ENCODE measurements around the gene RSRC1. TPM values are rescaled to one million over a fixed set of nuclear protein-coding genes. Genes with fewer than 3 reads are reported as not detected.
A peak's percentile ranks its signal among the peaks of the same experiment; 100 is the strongest.

RSRC1 gene
- polyA plus RNA-seq, 4 donors, result 9.4 to 24.4 (median 11.6) TPM

- WGBS, 3 donors, result 79 to 92% (median 86%) methylated on average over 3 of the region's 3 CpGs
- FAIRE-seq, result no peak
- Histone ChIP-seq H3K27ac (ENCODE audit: low read depth in 1 of 3, low read length in 2 of 3) (no peak overlapping the region), H3K27me3 (ENCODE audit: control insufficient read depth in 3 of 3, insufficient read depth in 3 of 3, low read length in 3 of 3) (no peaks in the 10 kb centered on the region), H3K4me3 (ENCODE audit: low read depth in 1 of 3, low read length in 3 of 3) (no peak overlapping the region), H3K4me1 (ENCODE audit: control insufficient read depth in 3 of 3, insufficient read depth in 2 of 3, low read depth in 1 of 3, low read length in 2 of 3) (no peaks in the 10 kb centered on the region), H3K9me3 (ENCODE audit: control insufficient read depth in 2 of 2, insufficient read depth in 1 of 2, low read depth in 1 of 2, low read length in 1 of 2) (peaks cover 0 to 9% of the 10 kb centered on the region in 2 donors), H3K36me3 (ENCODE audit: control insufficient read depth in 3 of 3, insufficient read depth in 2 of 3, low read depth in 1 of 3, low read length in 3 of 3) (no peaks in the 10 kb centered on the region)
- DNase-seq, result no peak
These were observed 137.4 kb downstream of the RSRC1 start for GRCh38 chr3:158247288-158247687.

- DNase-seq (no peak), FAIRE-seq (no peak)
- H3K4me1 ChIP-seq (ENCODE audit: control insufficient read depth in 3 of 3, insufficient read depth in 2 of 3, low read depth in 1 of 3, low read length in 2 of 3), result no peaks in the 10 kb centered on the region
- H3K27ac ChIP-seq (ENCODE audit: low read depth in 1 of 3, low read length in 2 of 3), result no peak overlapping the region
- H3K27me3 ChIP-seq (ENCODE audit: control insufficient read depth in 3 of 3, insufficient read depth in 3 of 3, low read length in 3 of 3), result no peaks in the 10 kb centered on the region
- peaks cover 0 to 9% of the 10 kb centered on the region in 2 donors for H3K9me3 ChIP-seq (ENCODE audit: control insufficient read depth in 2 of 2, insufficient read depth in 1 of 2, low read depth in 1 of 2, low read length in 1 of 2)
- no peak overlapping the region for H3K4me3 ChIP-seq (ENCODE audit: low read depth in 1 of 3, low read length in 3 of 3)
- H3K36me3 ChIP-seq (ENCODE audit: control insufficient read depth in 3 of 3, insufficient read depth in 2 of 3, low read depth in 1 of 3, low read length in 3 of 3), result no peaks in the 10 kb centered on the region
These were observed 138.4 kb downstream of the RSRC1 start for GRCh38 chr3:158248261-158248660.

- FAIRE-seq (no peak), DNase-seq (no peak)
- Histone ChIP-seq H3K27me3 (ENCODE audit: control insufficient read depth in 3 of 3, insufficient read depth in 3 of 3, low read length in 3 of 3) (no peaks in the 10 kb centered on the region), H3K27ac (ENCODE audit: low read depth in 1 of 3, low read length in 2 of 3) (no peak overlapping the region), H3K4me3 (ENCODE audit: low read depth in 1 of 3, low read length in 3 of 3) (no peak overlapping the region), H3K4me1 (ENCODE audit: control insufficient read depth in 3 of 3, insufficient read depth in 2 of 3, low read depth in 1 of 3, low read length in 2 of 3) (no peaks in the 10 kb centered on the region), H3K36me3 (ENCODE audit: control insufficient read depth in 3 of 3, insufficient read depth in 2 of 3, low read depth in 1 of 3, low read length in 3 of 3) (no peaks in the 10 kb centered on the region), H3K9me3 (ENCODE audit: control insufficient read depth in 2 of 2, insufficient read depth in 1 of 2, low read depth in 1 of 2, low read length in 1 of 2) (peaks cover 0 to 7% of the 10 kb centered on the region in 2 donors)
- WGBS, 3 donors, result 80 to 90% (median 90%) methylated on average over 2 of the region's 2 CpGs
These were observed 139.3 kb downstream of the RSRC1 start for GRCh38 chr3:158249183-158249582.

GRCh38 chr3:158258619-158259018, 148.7 kb downstream of the RSRC1 start:
- Histone ChIP-seq H3K27ac (ENCODE audit: low read depth in 1 of 3, low read length in 2 of 3) (no peak overlapping the region), H3K4me1 (ENCODE audit: control insufficient read depth in 3 of 3, insufficient read depth in 2 of 3, low read depth in 1 of 3, low read length in 2 of 3) (no peaks in the 10 kb centered on the region), H3K9me3 (ENCODE audit: control insufficient read depth in 2 of 2, insufficient read depth in 1 of 2, low read depth in 1 of 2, low read length in 1 of 2) (peaks cover 0 to 12% of the 10 kb centered on the region in 2 donors), H3K4me3 (ENCODE audit: low read depth in 1 of 3, low read length in 3 of 3) (no peak overlapping the region), H3K27me3 (ENCODE audit: control insufficient read depth in 3 of 3, insufficient read depth in 3 of 3, low read length in 3 of 3) (no peaks in the 10 kb centered on the region), H3K36me3 (ENCODE audit: control insufficient read depth in 3 of 3, insufficient read depth in 2 of 3, low read depth in 1 of 3, low read length in 3 of 3) (peaks cover 0 to 9% (median 0%) of the 10 kb centered on the region in 3 donors)
- FAIRE-seq (no peak), DNase-seq (no peak)
- 78 to 92% (median 81%) methylated on average over 3 of the region's 3 CpGs for WGBS, 3 donors

- no peak for FAIRE-seq
- peaks cover 0 to 14% of the 10 kb centered on the region in 2 donors for H3K9me3 ChIP-seq (ENCODE audit: control insufficient read depth in 2 of 2, insufficient read depth in 1 of 2, low read depth in 1 of 2, low read length in 1 of 2)
- WGBS, 3 donors, result 95 to 99% (median 97%) methylated on average over 4 of the region's 4 CpGs
- DNase-seq, result no peak
- no peak overlapping the region for H3K4me3 ChIP-seq (ENCODE audit: low read depth in 1 of 3, low read length in 3 of 3)
- peaks cover 0 to 9% (median 0%) of the 10 kb centered on the region in 3 donors for H3K36me3 ChIP-seq (ENCODE audit: control insufficient read depth in 3 of 3, insufficient read depth in 2 of 3, low read depth in 1 of 3, low read length in 3 of 3)
- no peak overlapping the region for H3K27ac ChIP-seq (ENCODE audit: low read depth in 1 of 3, low read length in 2 of 3)
- H3K4me1 ChIP-seq (ENCODE audit: control insufficient read depth in 3 of 3, insufficient read depth in 2 of 3, low read depth in 1 of 3, low read length in 2 of 3), result no peaks in the 10 kb centered on the region
- no peaks in the 10 kb centered on the region for H3K27me3 ChIP-seq (ENCODE audit: control insufficient read depth in 3 of 3, insufficient read depth in 3 of 3, low read length in 3 of 3)
These were observed 150.5 kb downstream of the RSRC1 start for GRCh38 chr3:158260392-158260791.

- WGBS, 3 donors, result 86 to 99% (median 95%) methylated on average over 4 of the region's 4 CpGs
- Histone ChIP-seq H3K36me3 (ENCODE audit: control insufficient read depth in 3 of 3, insufficient read depth in 2 of 3, low read depth in 1 of 3, low read length in 3 of 3) (peaks cover 0 to 9% (median 0%) of the 10 kb centered on the region in 3 donors), H3K4me3 (ENCODE audit: low read depth in 1 of 3, low read length in 3 of 3) (no peak overlapping the region), H3K27me3 (ENCODE audit: control insufficient read depth in 3 of 3, insufficient read depth in 3 of 3, low read length in 3 of 3) (no peaks in the 10 kb centered on the region), H3K9me3 (ENCODE audit: control insufficient read depth in 2 of 2, insufficient read depth in 1 of 2, low read depth in 1 of 2, low read length in 1 of 2) (peaks cover 0 to 11% of the 10 kb centered on the region in 2 donors), H3K4me1 (ENCODE audit: control insufficient read depth in 3 of 3, insufficient read depth in 2 of 3, low read depth in 1 of 3, low read length in 2 of 3) (no peaks in the 10 kb centered on the region), H3K27ac (ENCODE audit: low read depth in 1 of 3, low read length in 2 of 3) (no peak overlapping the region)
- FAIRE-seq (no peak), DNase-seq (no peak)
These were observed 151.6 kb downstream of the RSRC1 start for GRCh38 chr3:158261371-158261991.

GRCh38 chr3:158264894-158265293, 155.0 kb downstream of the RSRC1 start:
- Histone ChIP-seq H3K4me3 (ENCODE audit: low read depth in 1 of 3, low read length in 3 of 3) (no peak overlapping the region), H3K27ac (ENCODE audit: low read depth in 1 of 3, low read length in 2 of 3) (no peak overlapping the region), H3K36me3 (ENCODE audit: control insufficient read depth in 3 of 3, insufficient read depth in 2 of 3, low read depth in 1 of 3, low read length in 3 of 3) (peaks cover 0 to 9% (median 0%) of the 10 kb centered on the region in 3 donors), H3K27me3 (ENCODE audit: control insufficient read depth in 3 of 3, insufficient read depth in 3 of 3, low read length in 3 of 3) (no peaks in the 10 kb centered on the region), H3K9me3 (ENCODE audit: control insufficient read depth in 2 of 2, insufficient read depth in 1 of 2, low read depth in 1 of 2, low read length in 1 of 2) (peaks cover 0 to 16% of the 10 kb centered on the region in 2 donors), H3K4me1 (ENCODE audit: control insufficient read depth in 3 of 3, insufficient read depth in 2 of 3, low read depth in 1 of 3, low read length in 2 of 3) (no peaks in the 10 kb centered on the region)
- no peak for FAIRE-seq
- DNase-seq, result no peak

- Histone ChIP-seq H3K9me3 (ENCODE audit: control insufficient read depth in 2 of 2, insufficient read depth in 1 of 2, low read depth in 1 of 2, low read length in 1 of 2) (peaks cover 0 to 10% of the 10 kb centered on the region in 2 donors), H3K27me3 (ENCODE audit: control insufficient read depth in 3 of 3, insufficient read depth in 3 of 3, low read length in 3 of 3) (no peaks in the 10 kb centered on the region), H3K36me3 (ENCODE audit: control insufficient read depth in 3 of 3, insufficient read depth in 2 of 3, low read depth in 1 of 3, low read length in 3 of 3) (peaks cover 0 to 4% (median 0%) of the 10 kb centered on the region in 3 donors), H3K4me3 (ENCODE audit: low read depth in 1 of 3, low read length in 3 of 3) (no peak overlapping the region), H3K27ac (ENCODE audit: low read depth in 1 of 3, low read length in 2 of 3) (no peak overlapping the region), H3K4me1 (ENCODE audit: control insufficient read depth in 3 of 3, insufficient read depth in 2 of 3, low read depth in 1 of 3, low read length in 2 of 3) (no peaks in the 10 kb centered on the region)
- WGBS, 3 donors, result 96 to 98% (median 97%) methylated on average over 1 of the region's 1 CpG
- FAIRE-seq, result no peak
- peak in 1 of 2 donors; percentile 6 for DNase-seq
These were observed 157.1 kb downstream of the RSRC1 start for GRCh38 chr3:158267015-158267414.

- Histone ChIP-seq H3K9me3 (ENCODE audit: control insufficient read depth in 2 of 2, insufficient read depth in 1 of 2, low read depth in 1 of 2, low read length in 1 of 2) (peaks cover 0 to 5% of the 10 kb centered on the region in 2 donors), H3K4me1 (ENCODE audit: control insufficient read depth in 3 of 3, insufficient read depth in 2 of 3, low read depth in 1 of 3, low read length in 2 of 3) (no peaks in the 10 kb centered on the region), H3K27ac (ENCODE audit: low read depth in 1 of 3, low read length in 2 of 3) (no peak overlapping the region), H3K27me3 (ENCODE audit: control insufficient read depth in 3 of 3, insufficient read depth in 3 of 3, low read length in 3 of 3) (no peaks in the 10 kb centered on the region), H3K36me3 (ENCODE audit: control insufficient read depth in 3 of 3, insufficient read depth in 2 of 3, low read depth in 1 of 3, low read length in 3 of 3) (peaks cover 0 to 4% (median 0%) of the 10 kb centered on the region in 3 donors), H3K4me3 (ENCODE audit: low read depth in 1 of 3, low read length in 3 of 3) (no peak overlapping the region)
- no peak for FAIRE-seq
- no peak for DNase-seq
- WGBS, 3 donors, result 95 to 97% (median 95%) methylated on average over 4 of the region's 4 CpGs
These were observed 160.1 kb downstream of the RSRC1 start for GRCh38 chr3:158269942-158270341.
